CD14-positive monocyte (primary cell): ENCODE data around the gene PPP1CC. TPM values are rescaled to one million over a fixed set of nuclear protein-coding genes. Genes with fewer than 3 reads are reported as not detected.
A peak's percentile ranks its signal among the peaks of the same experiment; 100 is the strongest.

Experiments
- DNase-seq, 3 donors: peaks; one replicate each; pipeline ENCODE4 v3.0.0-alpha.2; 2011 to 2022
- H2AFZ ChIP-seq: 2 replicates; pipeline ENCODE4 v1.6.0; 2012; ENCODE audit warnings: mild to moderate bottlenecking, low read depth, low read length, inconsistent platforms; ENCODE audit not compliant: insufficient read depth, poor library complexity, severe bottlenecking
- H3K27ac ChIP-seq, 2 donors: 1 replicate in 1 of 2; 2 replicates in 1 of 2; pipeline ENCODE4 v1.5.1; 2012 to 2013; ENCODE audit warnings: low read length in 2 of 2, control low read depth in 1 of 2, inconsistent platforms in 1 of 2, low read depth in 1 of 2, mild to moderate bottlenecking in 1 of 2
- H3K27me3 ChIP-seq, 2 donors: one replicate each; pipeline versions ENCODE4 v1.6.0 to v1.6.1; 2011 to 2013; ENCODE audit warnings: low read length in 2 of 2; ENCODE audit not compliant: control insufficient read depth in 2 of 2, insufficient read depth in 2 of 2
- H3K36me3 ChIP-seq, 2 donors: replicated peaks in 1 of 2; 1 replicate in 1 of 2; 2 replicates in 1 of 2; pipeline versions ENCODE4 v1.5.1 to v1.6.1; 2012 to 2013; ENCODE audit warnings: low read length in 2 of 2, control low read depth in 1 of 2, inconsistent platforms in 1 of 2, mild to moderate bottlenecking in 1 of 2; ENCODE audit not compliant: insufficient read depth in 2 of 2, control insufficient read depth in 1 of 2
- H3K4me1 ChIP-seq, 2 donors: 1 replicate in 1 of 2; 2 replicates in 1 of 2; pipeline versions ENCODE4 v1.5.1 to v1.6.1; 2012 to 2013; ENCODE audit warnings: low read length in 2 of 2, control low read depth in 1 of 2, inconsistent platforms in 1 of 2, mild to moderate bottlenecking in 1 of 2, moderate library complexity in 1 of 2; ENCODE audit not compliant: insufficient read depth in 2 of 2, control insufficient read depth in 1 of 2
- H3K4me2 ChIP-seq: replicated peaks from 2 replicates; pipeline ENCODE3; 2012; ENCODE audit warnings: low read length, moderate library complexity, mild to moderate bottlenecking; ENCODE audit not compliant: poor library complexity, severe bottlenecking; ENCODE audit errors: extremely low read depth
- H3K4me3 ChIP-seq, 3 experiments: fragments of 200-600 bp in 1 of 3; sonication (generic) in 1 of 3; replicated peaks in 1 of 3; 1 replicate in 2 of 3; 2 replicates in 1 of 3; pipeline ENCODE4 v1.5.1; 2011 to 2013; ENCODE audit warnings: low read length in 3 of 3, mild to moderate bottlenecking in 3 of 3, control low read depth in 2 of 3, low read depth in 2 of 3, inconsistent platforms in 1 of 3, moderate library complexity in 1 of 3
- H3K79me2 ChIP-seq: 2 replicates; pipeline ENCODE4 v1.6.0; 2012; ENCODE audit warnings: mild to moderate bottlenecking, control low read depth, inconsistent platforms, low read length, moderate library complexity; ENCODE audit not compliant: insufficient read depth
- H3K9ac ChIP-seq: 2 replicates; pipeline ENCODE4 v1.6.0; 2017; ENCODE audit warnings: low read length, mild to moderate bottlenecking; ENCODE audit not compliant: insufficient read depth, poor library complexity, severe bottlenecking
- H3K9me3 ChIP-seq, 2 donors: replicated peaks in 1 of 2; 1 replicate in 1 of 2; 2 replicates in 1 of 2; pipeline versions ENCODE4 v1.5.1 to v1.6.1; 2012 to 2013; ENCODE audit warnings: low read length in 2 of 2, control low read depth in 1 of 2; ENCODE audit not compliant: control insufficient read depth in 1 of 2, insufficient read depth in 1 of 2
- H4K20me1 ChIP-seq: 2 replicates; pipeline ENCODE4 v1.6.0; 2012; ENCODE audit warnings: mild to moderate bottlenecking, low read length, control low read depth, moderate library complexity; ENCODE audit not compliant: insufficient read depth
- H3K27ac Mint-ChIP-seq, 7 donors: one replicate each; pipeline ENCODE4 v1.8.0; 2020; ENCODE audit warnings: mild to moderate bottlenecking in 7 of 7, mixed read lengths in 7 of 7, moderate library complexity in 6 of 7, inconsistent platforms in 2 of 7
- H3K27me3 Mint-ChIP-seq, 3 donors: one replicate each; pipeline ENCODE4 v1.8.0; 2021 to 2022; ENCODE audit warnings: low read depth in 3 of 3, mild to moderate bottlenecking in 3 of 3, mixed read lengths in 3 of 3, moderate library complexity in 3 of 3, inconsistent platforms in 1 of 3
- H3K36me3 Mint-ChIP-seq, 2 donors: one replicate each; pipeline ENCODE4 v1.8.0; 2020; ENCODE audit warnings: mixed read lengths in 2 of 2, inconsistent platforms in 1 of 2, mild to moderate bottlenecking in 1 of 2
- H3K4me1 Mint-ChIP-seq: one replicate; pipeline ENCODE4 v1.8.0; 2020; ENCODE audit warnings: mild to moderate bottlenecking, mixed read lengths
- H3K4me3 Mint-ChIP-seq, 2 donors: one replicate each; pipeline ENCODE4 v1.8.0; 2020; ENCODE audit warnings: mild to moderate bottlenecking in 2 of 2, mixed read lengths in 2 of 2, moderate library complexity in 1 of 2
- H3K9me3 Mint-ChIP-seq, 7 donors: one replicate each; pipeline ENCODE4 v1.8.0; 2020 to 2022; ENCODE audit warnings: mixed read lengths in 7 of 7, mild to moderate bottlenecking in 6 of 7, moderate library complexity in 6 of 7, inconsistent platforms in 2 of 7
- WGBS: methylation state at CpG from one replicate; pipeline ENCODE4 v1.1.5; 2013; ENCODE audit warnings: missing lambda C conversion rate; ENCODE audit not compliant: insufficient coverage; 5-methylcytosine and 5-hydroxymethylcytosine counted together
- intact Hi-C, 2 donors: fragments of 100-400 bp; cut with micrococcal nuclease; formaldehyde crosslinking; loops; one replicate each; pipeline versions ENCODE4 v1.15.0 to v1.15.1; 2023
- polyA plus RNA-seq, 3 donors: library from polyadenylated mRNA; depleted of rRNA in 1 of 3; unstranded in 2 of 3; stranded (reverse) in 1 of 3; fragments of 300-500 nt in 2 of 3; fragments of >200 nt in 1 of 3; fragmentation: Illumina TruSeq in 2 of 3; gene quantifications; 1 replicate in 2 of 3; 2 replicates in 1 of 3; pipeline ENCODE4 v1.2.3, GENCODE V29; 2012 to 2021
- TF ChIP-seq, protein P1 (sequence below): fragments of 200-600 bp; IDR thresholded peaks from one replicate; pipeline ENCODE4 v1.8.0; 2022; ENCODE audit warnings: antibody characterized with exemption, mild to moderate bottlenecking

The PPP1CC gene
- polyA plus RNA-seq, 3 donors, result 63.2 to 139 (median 128) TPM

- intact Hi-C loops, result loop anchor here in 1 of 2 donors (10.0 kb wide), 1 partner anchor 55 kb away; no protein-coding TSS in a partner anchor
- peaks cover 61 to 83% of the 10 kb centered on the region in 2 donors for H3K36me3 Mint-ChIP-seq
- peak overlapping the region in 1 of 2 donors; percentile 44 for H3K27ac ChIP-seq
These were observed 62.7 kb downstream of the PPP1CC start for GRCh38 chr12:110680032-110680431.

GRCh38 chr12:110679201-110679600 lies 63.5 kb downstream of the PPP1CC start:
- H3K9me3 Mint-ChIP-seq, result no peaks in the 10 kb centered on the region
- Histone ChIP-seq H3K4me1 (peaks cover 47 to 49% of the 10 kb centered on the region in 2 donors), H3K27ac (peak overlapping the region in 1 of 2 donors; percentile 80), H3K4me2 (no peak overlapping the region), H3K9ac (peak overlapping the region; percentile 17), H2AFZ (no peak overlapping the region), H3K27me3 (no peaks in the 10 kb centered on the region), H3K36me3 (peaks cover 41 to 70% of the 10 kb centered on the region in 2 donors), H3K79me2 (peaks cover 60% of the 10 kb centered on the region), H4K20me1 (peaks cover 71% of the 10 kb centered on the region), H3K4me3 (no peak overlapping the region), H3K9me3 (no peaks in the 10 kb centered on the region)
- H3K36me3 Mint-ChIP-seq, result peaks cover 58 to 83% of the 10 kb centered on the region in 2 donors
- TF ChIP-seq, protein P1, sequence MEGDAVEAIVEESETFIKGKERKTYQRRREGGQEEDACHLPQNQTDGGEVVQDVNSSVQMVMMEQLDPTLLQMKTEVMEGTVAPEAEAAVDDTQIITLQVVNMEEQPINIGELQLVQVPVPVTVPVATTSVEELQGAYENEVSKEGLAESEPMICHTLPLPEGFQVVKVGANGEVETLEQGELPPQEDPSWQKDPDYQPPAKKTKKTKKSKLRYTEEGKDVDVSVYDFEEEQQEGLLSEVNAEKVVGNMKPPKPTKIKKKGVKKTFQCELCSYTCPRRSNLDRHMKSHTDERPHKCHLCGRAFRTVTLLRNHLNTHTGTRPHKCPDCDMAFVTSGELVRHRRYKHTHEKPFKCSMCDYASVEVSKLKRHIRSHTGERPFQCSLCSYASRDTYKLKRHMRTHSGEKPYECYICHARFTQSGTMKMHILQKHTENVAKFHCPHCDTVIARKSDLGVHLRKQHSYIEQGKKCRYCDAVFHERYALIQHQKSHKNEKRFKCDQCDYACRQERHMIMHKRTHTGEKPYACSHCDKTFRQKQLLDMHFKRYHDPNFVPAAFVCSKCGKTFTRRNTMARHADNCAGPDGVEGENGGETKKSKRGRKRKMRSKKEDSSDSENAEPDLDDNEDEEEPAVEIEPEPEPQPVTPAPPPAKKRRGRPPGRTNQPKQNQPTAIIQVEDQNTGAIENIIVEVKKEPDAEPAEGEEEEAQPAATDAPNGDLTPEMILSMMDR, result no peak
- DNase-seq, result no peak
- H3K4me3 Mint-ChIP-seq, result no peak overlapping the region
- intact Hi-C loops, result no loop called here
- peaks cover 0 to 4% (median 0%) of the 10 kb centered on the region in 3 donors for H3K27me3 Mint-ChIP-seq
- H3K27ac Mint-ChIP-seq, result no peak overlapping the region
- WGBS, result 100% methylated on average over 3 of the region's 12 CpGs
- peaks cover 59% of the 10 kb centered on the region for H3K4me1 Mint-ChIP-seq

More at GRCh38 chr12:110680032-110680431, 62.7 kb downstream of the PPP1CC start:
- WGBS, result 100% methylated on average over 1 of the region's 1 CpG
- Histone ChIP-seq H4K20me1 (peaks cover 76% of the 10 kb centered on the region), H3K4me2 (no peak overlapping the region), H2AFZ (no peak overlapping the region), H3K4me1 (peaks cover 48 to 57% of the 10 kb centered on the region in 2 donors), H3K9ac (no peak overlapping the region), H3K27me3 (no peaks in the 10 kb centered on the region), H3K9me3 (no peaks in the 10 kb centered on the region), H3K4me3 (no peak overlapping the region), H3K36me3 (peaks cover 43 to 70% of the 10 kb centered on the region in 2 donors), H3K79me2 (peaks cover 64% of the 10 kb centered on the region)
- H3K9me3 Mint-ChIP-seq, result no peaks in the 10 kb centered on the region
- DNase-seq, result no peak
- peaks cover 0 to 4% (median 0%) of the 10 kb centered on the region in 3 donors for H3K27me3 Mint-ChIP-seq
- peaks cover 62% of the 10 kb centered on the region for H3K4me1 Mint-ChIP-seq
- peak overlapping the region in 6 of 7 donors; percentile 5 to 74 (median 47) for H3K27ac Mint-ChIP-seq
- TF ChIP-seq, protein P1, result no peak
- no peak overlapping the region for H3K4me3 Mint-ChIP-seq
